HEK293 (cell line): ENCODE results near the gene LRP6.

Experiments used
- CTCF ChIA-PET: fragments of 350-600 bp; formaldehyde crosslinking; extraction: SDS; loops from one replicate; lab custom pipeline; 2021; ENCODE audit warnings: antibody characterized with exemption; lab: Yijun Ruan, JAX
- POLR2A ChIA-PET: fragments of 300-600 bp; formaldehyde crosslinking; extraction: SDS; loops from one replicate; lab custom pipeline; 2020; ENCODE audit warnings: antibody characterized with exemption, inconsistent platforms; lab: Yijun Ruan, JAX
- H3K27ac ChIP-seq: fragments of 200-500 bp; sonication (Bioruptor generic); 2 replicates; pipeline ENCODE4 v1.5.1; 2014; ENCODE audit warnings: low read depth, low read length, control low read depth, inconsistent platforms; ENCODE audit errors: extremely low read depth
- H3K36me3 ChIP-seq, 2 experiments: fragments of 200-500 bp in 1 of 2; sonication (Bioruptor generic) in 1 of 2; 1 replicate in 1 of 2; 2 replicates in 1 of 2; pipeline ENCODE4 v1.5.1; 2014 to 2017; ENCODE audit warnings: inconsistent platforms in 2 of 2, low read length in 2 of 2; ENCODE audit not compliant: control insufficient read depth in 2 of 2, insufficient read depth in 1 of 2
- H3K4me1 ChIP-seq: fragments of 200-500 bp; sonication (Bioruptor generic); 2 replicates; pipeline ENCODE4 v1.5.1; 2014; ENCODE audit warnings: mild to moderate bottlenecking, low read length, inconsistent platforms; ENCODE audit not compliant: control insufficient read depth, insufficient read depth
- H3K4me3 ChIP-seq: 2 replicates; pipeline ENCODE4 v1.5.1; 2011; ENCODE audit warnings: low read depth, mild to moderate bottlenecking, control low read depth, low read length, moderate library complexity
- H3K9me3 ChIP-seq: fragments of 200-500 bp; sonication (Bioruptor generic); 2 replicates; pipeline ENCODE4 v1.5.1; 2014; ENCODE audit warnings: low read depth, low read length, inconsistent platforms; ENCODE audit not compliant: control insufficient read depth, insufficient read depth
- GLIS1 ChIP-seq: fragments of 450-650 bp; formaldehyde crosslinking; IDR thresholded peaks from 2 replicates; pipeline ENCODE4 v1.5.1; 2016; ENCODE audit warnings: missing biosample characterization, missing genetic modification characterization
- KLF16 ChIP-seq: fragments of 450-650 bp; formaldehyde crosslinking; IDR thresholded peaks from 2 replicates; pipeline ENCODE4 v1.5.1; 2017; ENCODE audit warnings: missing biosample characterization, missing genetic modification characterization
- MZF1 ChIP-seq: fragments of 450-650 bp; formaldehyde crosslinking; IDR thresholded peaks from 2 replicates; pipeline ENCODE4 v1.5.1; 2017; ENCODE audit warnings: missing biosample characterization, missing genetic modification characterization, borderline replicate concordance
- ZBTB6 ChIP-seq: fragments of 450-650 bp; formaldehyde crosslinking; IDR thresholded peaks from 2 replicates; pipeline ENCODE4 v1.5.1; 2017; ENCODE audit warnings: missing biosample characterization, missing genetic modification characterization
- ZNF266 ChIP-seq: fragments of 450-650 bp; formaldehyde crosslinking; IDR thresholded peaks from 2 replicates; pipeline ENCODE4 v1.5.1; 2016; ENCODE audit warnings: missing biosample characterization, missing genetic modification characterization, low read depth
- ZNF404 ChIP-seq: fragments of 450-650 bp; formaldehyde crosslinking; IDR thresholded peaks from 2 replicates; pipeline ENCODE4 v1.5.1; 2017; ENCODE audit warnings: missing biosample characterization, missing genetic modification characterization
- ZNF560 ChIP-seq: fragments of 450-650 bp; formaldehyde crosslinking; IDR thresholded peaks from 2 replicates; pipeline ENCODE4 v1.5.1; 2017; ENCODE audit warnings: missing biosample characterization, missing genetic modification characterization, borderline replicate concordance
- ZNF621 ChIP-seq: fragments of 450-650 bp; formaldehyde crosslinking; IDR thresholded peaks from 2 replicates; pipeline ENCODE4 v1.5.1; 2017; ENCODE audit warnings: missing biosample characterization, missing genetic modification characterization
- ZNF777 ChIP-seq: fragments of 450-650 bp; formaldehyde crosslinking; IDR thresholded peaks from 2 replicates; pipeline ENCODE4 v1.5.1; 2017; ENCODE audit warnings: missing biosample characterization, missing genetic modification characterization, borderline replicate concordance
- ZSCAN4 ChIP-seq: fragments of 450-650 bp; formaldehyde crosslinking; IDR thresholded peaks from 2 replicates; pipeline ENCODE4 v1.5.1; 2017; ENCODE audit warnings: missing biosample characterization, missing genetic modification characterization
- ZSCAN5A ChIP-seq: fragments of 450-650 bp; formaldehyde crosslinking; IDR thresholded peaks from 2 replicates; pipeline ENCODE4 v1.5.1; 2016; ENCODE audit warnings: missing biosample characterization, missing genetic modification characterization
- TF ChIP-seq, protein P1 (sequence below): fragments of 450-650 bp; formaldehyde crosslinking; conservative IDR thresholded peaks from 2 replicates; pipeline ENCODE4 v1.5.1; 2016; ENCODE audit warnings: low read depth, missing biosample characterization, missing genetic modification characterization
- TF ChIP-seq, protein P2 (sequence below): fragments of 450-650 bp; formaldehyde crosslinking; IDR thresholded peaks from 2 replicates; pipeline ENCODE4 v1.5.1; 2017; ENCODE audit warnings: missing biosample characterization, missing genetic modification characterization
- TF ChIP-seq, protein P3 (sequence below): fragments of 450-650 bp; formaldehyde crosslinking; IDR thresholded peaks from 2 replicates; pipeline ENCODE4 v1.5.1; 2016; ENCODE audit warnings: missing biosample characterization, missing genetic modification characterization

The LRP6 gene

DNA sequence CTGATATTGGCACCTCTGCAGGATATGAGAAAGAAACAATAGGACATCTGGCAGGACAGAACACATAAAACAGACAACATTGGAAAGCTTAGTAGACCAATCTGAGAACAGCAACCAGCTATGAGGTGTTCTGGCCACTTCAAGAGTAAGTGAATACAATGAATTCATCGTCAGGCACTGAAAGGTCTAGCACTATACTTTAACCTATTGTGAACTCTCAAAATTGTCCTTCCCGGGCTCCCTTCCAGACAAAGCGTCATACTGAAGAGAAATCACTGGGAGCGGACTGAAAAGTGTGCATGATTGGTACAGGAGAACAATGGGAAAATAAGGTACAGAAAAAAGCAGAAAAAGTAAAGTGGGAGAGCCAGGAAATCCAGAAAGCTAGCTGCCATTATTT, 75.8 kb downstream of the LRP6 start (continued):
- TF ChIP-seq ZSCAN5A (tag by site-specific recombination) (no peak), ZNF266 (tag by site-specific recombination) (no peak), ZNF560 (tag by site-specific recombination) (no peak), KLF16 (tag by site-specific recombination) (no peak), ZBTB6 (tag by site-specific recombination) (no peak), ZNF777 (tag by site-specific recombination) (no peak), ZSCAN4 (tag by site-specific recombination) (no peak)
- TF ChIP-seq, all 188 proteins: peak for 0

GRCh38 chr12:12190087-12190809, 76.6 kb downstream of the LRP6 start:
- H3K4me1 ChIP-seq, result peaks cover 17% of the 10 kb centered on the region
- H3K36me3 ChIP-seq, result no peaks in the 10 kb centered on the region
- no peaks in the 10 kb centered on the region for H3K9me3 ChIP-seq
- no peak overlapping the region for H3K4me3 ChIP-seq
- ChIA-PET POLR2A (interaction anchor here (1.4 kb wide), 1 partner anchor 76 kb away, joined by 4 read pairs; the partner anchor contains the start of gene LRP6), CTCF (interaction anchor here (0.8 to 1.1 kb wide), 3 partner anchors 9 to 145 kb away, joined by 3 read pairs; no protein-coding TSS in a partner anchor)
- TF ChIP-seq GLIS1 (tag by site-specific recombination) (0 out of 2 replicates have a peak, but pooled peaks have one; percentile 11), MZF1 (tag by site-specific recombination) (peak; percentile 49; the same call in 1 of the 2 replicates), ZNF621 (tag by site-specific recombination) (no peak)
- TF ChIP-seq, protein P1, sequence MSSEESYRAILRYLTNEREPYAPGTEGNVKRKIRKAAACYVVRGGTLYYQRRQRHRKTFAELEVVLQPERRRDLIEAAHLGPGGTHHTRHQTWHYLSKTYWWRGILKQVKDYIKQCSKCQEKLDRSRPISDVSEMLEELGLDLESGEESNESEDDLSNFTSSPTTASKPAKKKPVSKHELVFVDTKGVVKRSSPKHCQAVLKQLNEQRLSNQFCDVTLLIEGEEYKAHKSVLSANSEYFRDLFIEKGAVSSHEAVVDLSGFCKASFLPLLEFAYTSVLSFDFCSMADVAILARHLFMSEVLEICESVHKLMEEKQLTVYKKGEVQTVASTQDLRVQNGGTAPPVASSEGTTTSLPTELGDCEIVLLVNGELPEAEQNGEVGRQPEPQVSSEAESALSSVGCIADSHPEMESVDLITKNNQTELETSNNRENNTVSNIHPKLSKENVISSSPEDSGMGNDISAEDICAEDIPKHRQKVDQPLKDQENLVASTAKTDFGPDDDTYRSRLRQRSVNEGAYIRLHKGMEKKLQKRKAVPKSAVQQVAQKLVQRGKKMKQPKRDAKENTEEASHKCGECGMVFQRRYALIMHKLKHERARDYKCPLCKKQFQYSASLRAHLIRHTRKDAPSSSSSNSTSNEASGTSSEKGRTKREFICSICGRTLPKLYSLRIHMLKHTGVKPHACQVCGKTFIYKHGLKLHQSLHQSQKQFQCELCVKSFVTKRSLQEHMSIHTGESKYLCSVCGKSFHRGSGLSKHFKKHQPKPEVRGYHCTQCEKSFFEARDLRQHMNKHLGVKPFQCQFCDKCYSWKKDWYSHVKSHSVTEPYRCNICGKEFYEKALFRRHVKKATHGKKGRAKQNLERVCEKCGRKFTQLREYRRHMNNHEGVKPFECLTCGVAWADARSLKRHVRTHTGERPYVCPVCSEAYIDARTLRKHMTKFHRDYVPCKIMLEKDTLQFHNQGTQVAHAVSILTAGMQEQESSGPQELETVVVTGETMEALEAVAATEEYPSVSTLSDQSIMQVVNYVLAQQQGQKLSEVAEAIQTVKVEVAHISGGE, result no peak
- no peak overlapping the region for H3K27ac ChIP-seq

- no peak overlapping the region for H3K27ac ChIP-seq
- no peak for TF ChIP-seq ZNF404 (tag by site-specific recombination)
- TF ChIP-seq, protein P2, sequence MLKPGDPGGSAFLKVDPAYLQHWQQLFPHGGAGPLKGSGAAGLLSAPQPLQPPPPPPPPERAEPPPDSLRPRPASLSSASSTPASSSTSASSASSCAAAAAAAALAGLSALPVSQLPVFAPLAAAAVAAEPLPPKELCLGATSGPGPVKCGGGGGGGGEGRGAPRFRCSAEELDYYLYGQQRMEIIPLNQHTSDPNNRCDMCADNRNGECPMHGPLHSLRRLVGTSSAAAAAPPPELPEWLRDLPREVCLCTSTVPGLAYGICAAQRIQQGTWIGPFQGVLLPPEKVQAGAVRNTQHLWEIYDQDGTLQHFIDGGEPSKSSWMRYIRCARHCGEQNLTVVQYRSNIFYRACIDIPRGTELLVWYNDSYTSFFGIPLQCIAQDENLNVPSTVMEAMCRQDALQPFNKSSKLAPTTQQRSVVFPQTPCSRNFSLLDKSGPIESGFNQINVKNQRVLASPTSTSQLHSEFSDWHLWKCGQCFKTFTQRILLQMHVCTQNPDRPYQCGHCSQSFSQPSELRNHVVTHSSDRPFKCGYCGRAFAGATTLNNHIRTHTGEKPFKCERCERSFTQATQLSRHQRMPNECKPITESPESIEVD (tag by site-specific recombination), result peak; percentile 28; the same call in 1 of the 2 replicates
- TF ChIP-seq, protein P3, sequence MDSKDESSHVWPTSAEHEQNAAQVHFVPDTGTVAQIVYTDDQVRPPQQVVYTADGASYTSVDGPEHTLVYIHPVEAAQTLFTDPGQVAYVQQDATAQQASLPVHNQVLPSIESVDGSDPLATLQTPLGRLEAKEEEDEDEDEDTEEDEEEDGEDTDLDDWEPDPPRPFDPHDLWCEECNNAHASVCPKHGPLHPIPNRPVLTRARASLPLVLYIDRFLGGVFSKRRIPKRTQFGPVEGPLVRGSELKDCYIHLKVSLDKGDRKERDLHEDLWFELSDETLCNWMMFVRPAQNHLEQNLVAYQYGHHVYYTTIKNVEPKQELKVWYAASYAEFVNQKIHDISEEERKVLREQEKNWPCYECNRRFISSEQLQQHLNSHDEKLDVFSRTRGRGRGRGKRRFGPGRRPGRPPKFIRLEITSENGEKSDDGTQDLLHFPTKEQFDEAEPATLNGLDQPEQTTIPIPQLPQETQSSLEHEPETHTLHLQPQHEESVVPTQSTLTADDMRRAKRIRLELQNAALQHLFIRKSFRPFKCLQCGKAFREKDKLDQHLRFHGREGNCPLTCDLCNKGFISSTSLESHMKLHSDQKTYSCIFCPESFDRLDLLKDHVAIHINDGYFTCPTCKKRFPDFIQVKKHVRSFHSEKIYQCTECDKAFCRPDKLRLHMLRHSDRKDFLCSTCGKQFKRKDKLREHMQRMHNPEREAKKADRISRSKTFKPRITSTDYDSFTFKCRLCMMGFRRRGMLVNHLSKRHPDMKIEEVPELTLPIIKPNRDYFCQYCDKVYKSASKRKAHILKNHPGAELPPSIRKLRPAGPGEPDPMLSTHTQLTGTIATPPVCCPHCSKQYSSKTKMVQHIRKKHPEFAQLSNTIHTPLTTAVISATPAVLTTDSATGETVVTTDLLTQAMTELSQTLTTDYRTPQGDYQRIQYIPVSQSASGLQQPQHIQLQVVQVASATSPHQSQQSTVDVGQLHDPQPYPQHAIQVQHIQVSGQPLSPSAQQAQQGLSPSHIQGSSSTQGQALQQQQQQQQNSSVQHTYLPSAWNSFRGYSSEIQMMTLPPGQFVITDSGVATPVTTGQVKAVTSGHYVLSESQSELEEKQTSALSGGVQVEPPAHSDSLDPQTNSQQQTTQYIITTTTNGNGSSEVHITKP (tag by site-specific recombination), result peak; percentile 31; the same call in 1 of the 2 replicates
- H3K9me3 ChIP-seq, result no peaks in the 10 kb centered on the region
- H3K4me1 ChIP-seq, result peaks cover 17% of the 10 kb centered on the region
- ChIA-PET POLR2A (no interaction called here), CTCF (no interaction called here)
- H3K36me3 ChIP-seq, result peaks cover 0 to 8% of the 10 kb centered on the region in 2 experiments; a peak in 2 of 3 replicates
- no peak overlapping the region for H3K4me3 ChIP-seq
These were observed 81.4 kb downstream of the LRP6 start for GRCh38 chr12:12185414-12185813.
